Measurements from ENCODE around the gene TOP2A.
"Not testable (repeated sequence)": the region's sequence is repeated elsewhere in the genome, so short reads cannot be mapped to it uniquely, and the experiment has no call there.

Gene TOP2A

DNA sequence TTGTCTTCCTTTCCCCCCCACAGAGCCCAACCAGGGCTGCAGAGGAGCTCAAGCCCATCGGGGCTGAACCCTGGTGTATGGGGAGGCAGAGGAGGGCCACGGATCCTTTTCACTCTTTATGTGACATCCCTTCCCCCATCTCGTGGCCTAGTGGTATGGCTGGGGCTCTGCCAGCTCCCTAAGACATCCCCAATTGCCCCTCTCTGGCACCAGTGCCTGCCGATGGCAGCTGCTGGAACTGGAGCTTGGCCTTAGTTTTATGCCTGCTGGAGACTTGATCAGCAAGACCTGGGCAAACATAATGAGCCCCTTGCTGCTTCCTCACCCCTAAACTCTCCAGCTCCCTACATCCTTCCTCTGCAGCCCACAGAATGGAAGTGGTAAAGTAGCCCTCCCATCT is 8.0 kb upstream of the TOP2A start:
- DNase-seq: no peak

DNA sequence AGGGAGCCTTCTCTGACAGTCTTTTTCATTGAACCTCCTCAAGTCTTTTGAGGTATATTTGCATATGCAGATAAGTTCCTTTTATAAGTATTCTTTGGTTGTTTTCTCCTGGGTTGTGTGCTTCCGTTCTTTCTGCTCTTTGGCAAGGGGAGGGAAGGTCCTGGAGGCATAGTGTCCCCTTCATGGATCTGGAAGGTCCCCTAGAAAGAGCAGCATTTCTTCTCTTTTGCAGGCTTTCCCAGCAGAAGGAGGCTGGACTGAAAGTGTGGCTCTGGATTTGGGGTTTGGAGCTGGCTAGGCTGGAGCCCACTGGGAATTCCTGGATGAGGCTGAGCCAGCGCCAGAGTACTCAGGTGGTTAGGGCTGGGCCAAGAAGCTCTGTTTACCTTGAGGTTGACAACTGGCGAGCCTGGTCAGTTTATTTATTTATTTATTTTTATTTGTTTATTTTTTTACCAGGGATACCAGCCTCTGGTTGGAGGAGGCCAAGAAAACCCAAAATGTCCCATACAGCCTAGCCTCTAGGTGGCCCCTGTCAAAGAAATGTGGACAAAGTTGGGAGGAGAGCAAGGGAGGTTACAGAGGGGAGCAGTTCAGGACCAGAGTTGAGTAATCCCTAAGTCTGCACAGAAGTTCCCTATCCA is 5.4 kb upstream of the TOP2A start:
- no peak for DNase-seq

DNA sequence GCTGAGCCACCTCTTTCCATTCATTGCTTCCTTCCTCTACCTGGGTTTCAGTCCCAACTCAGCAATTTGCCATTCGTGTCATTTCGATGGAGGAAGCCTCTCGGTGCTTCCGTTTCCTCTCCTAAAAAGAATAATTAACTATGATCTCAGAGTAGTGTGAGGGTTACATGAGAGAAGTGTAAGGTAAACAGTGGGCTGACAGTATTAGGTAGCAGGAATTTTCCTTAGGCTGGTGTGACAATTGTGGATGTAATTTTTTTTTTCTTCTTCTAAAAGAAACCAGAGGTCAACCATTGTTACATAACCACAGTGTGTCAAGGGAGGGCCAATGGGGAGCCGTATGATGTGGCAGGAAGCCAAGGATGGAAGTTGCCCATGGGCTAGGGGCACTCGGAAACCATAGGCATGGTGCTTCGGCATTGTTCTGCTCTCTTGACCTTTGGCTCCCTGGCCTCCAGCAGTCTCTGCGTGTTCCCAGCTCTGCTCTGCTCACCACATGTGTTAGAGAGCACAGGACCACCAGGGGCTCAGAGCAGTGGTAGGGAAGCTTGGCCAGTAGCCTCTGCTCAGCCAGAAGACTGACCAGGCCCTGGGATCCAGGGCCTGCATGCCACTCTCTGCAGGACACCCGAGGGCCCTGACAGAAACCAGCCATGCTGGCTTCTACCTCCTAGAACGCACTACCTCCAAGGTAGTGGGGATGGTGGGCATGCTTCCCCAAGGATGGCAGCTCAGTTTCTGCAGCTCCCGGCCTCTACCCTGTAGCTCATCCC is 2.0 kb upstream of the TOP2A start:
- no peak for DNase-seq

DNA sequence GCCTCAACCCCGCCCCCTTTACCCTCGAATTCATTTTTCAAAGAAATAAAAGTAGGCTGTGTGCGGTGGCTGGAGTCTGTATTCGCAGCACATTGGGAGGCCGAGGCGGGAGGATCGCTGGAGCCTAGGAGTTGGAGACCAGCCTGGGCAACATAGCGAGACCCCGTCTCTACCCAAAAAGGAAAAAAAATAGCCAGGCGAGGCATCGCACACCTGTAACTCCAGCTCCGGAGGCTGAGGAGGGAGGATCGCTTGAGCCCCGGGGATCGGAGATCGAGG is 671 bp upstream of the TOP2A start:
- no peak for DNase-seq

DNA sequence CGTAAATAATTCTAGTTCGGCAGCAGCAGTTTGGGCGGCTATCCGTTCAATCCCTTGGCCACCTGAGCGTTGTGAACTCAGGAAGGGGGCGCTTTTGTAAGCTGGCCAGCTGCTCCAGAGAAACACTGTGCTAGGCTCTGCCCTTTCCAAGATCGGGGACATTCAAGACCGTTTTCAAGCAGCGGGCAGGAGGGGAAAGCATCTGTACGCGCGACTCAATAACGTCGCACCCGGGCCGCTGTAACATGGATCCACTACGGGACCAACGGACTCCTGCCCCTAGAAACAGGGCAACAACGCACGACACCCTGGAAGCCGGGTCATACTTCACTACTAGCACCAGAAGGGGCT is 463 bp downstream of the TOP2A start:
- DNase-seq: no peak

DNA sequence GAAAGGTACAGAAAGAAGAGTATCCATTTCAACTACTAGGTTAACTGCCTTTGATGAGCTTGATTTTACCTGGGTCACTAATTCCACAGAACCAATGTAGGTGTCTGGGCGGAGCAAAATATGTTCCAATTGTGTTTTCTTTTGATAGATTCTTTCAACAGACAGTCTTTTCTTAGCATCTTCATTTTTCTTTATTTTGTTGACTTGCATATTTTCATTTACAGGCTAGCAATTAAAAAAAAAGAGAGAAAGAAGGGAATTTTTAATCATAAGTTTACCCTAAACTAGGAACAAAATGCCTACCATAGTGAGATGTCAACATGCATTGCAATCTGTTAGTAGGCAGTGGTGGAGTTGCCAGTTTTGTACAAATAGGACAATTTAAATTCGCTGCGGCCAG is 1.0 kb downstream of the TOP2A start:
- no peak for DNase-seq

DNA sequence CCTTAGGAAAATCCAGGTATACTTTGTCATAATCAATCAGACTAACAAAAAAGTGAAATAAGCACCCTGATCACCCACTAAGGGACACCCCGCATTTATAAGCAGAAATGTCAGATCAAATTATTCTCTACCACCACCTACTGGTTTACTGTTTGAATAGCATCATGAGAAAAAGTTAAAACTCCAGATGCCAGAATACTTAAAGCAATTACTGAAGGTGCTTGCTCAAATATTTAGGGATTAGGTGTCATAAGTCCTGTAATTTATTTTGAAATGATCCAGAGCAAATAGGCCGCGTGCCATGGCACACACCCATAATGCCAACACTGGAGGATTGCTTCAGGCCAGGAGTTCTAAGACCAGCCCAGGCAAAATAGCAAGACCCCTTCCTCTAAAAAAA is 2.3 kb downstream of the TOP2A start:
- DNase-seq: no peak

DNA sequence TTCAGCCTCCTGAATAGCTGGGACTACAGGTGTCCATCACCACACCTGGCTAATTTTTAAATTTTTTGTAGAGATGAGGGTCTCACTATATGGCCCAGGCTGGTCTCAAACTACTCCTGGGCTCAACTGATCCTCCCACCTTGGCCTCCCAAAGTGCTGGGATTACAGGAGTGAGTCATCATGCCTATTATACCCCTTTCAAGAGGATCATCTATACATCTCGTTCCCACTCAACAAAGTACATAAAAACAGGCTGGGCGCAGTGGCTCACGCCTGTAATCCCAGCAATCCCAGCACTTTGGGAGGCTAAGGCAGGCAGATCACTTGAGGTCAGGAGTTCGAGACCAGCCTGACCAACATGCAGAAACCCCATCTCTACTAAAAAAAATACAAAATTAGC is 3.4 kb downstream of the TOP2A start:
- not testable (repeated sequence) for DNase-seq

DNA sequence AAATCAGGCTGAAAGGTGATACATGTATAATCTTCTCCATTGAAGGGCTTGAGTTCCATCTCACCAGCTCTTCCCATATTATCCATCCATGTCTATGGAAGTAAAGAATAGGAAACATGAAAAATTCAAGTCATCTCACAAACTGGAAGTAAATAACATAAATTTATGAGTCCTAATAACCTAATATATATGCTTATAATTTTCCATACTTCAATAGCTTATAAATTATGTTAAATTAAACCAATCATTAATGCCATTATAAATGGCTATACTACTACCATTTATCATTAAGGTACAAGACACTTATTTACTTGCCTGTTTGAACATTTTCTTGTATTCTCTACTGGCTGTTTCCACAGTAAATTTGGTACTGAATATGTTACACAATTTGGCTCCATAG is 4.8 kb downstream of the TOP2A start:
- no peak for DNase-seq

DNA sequence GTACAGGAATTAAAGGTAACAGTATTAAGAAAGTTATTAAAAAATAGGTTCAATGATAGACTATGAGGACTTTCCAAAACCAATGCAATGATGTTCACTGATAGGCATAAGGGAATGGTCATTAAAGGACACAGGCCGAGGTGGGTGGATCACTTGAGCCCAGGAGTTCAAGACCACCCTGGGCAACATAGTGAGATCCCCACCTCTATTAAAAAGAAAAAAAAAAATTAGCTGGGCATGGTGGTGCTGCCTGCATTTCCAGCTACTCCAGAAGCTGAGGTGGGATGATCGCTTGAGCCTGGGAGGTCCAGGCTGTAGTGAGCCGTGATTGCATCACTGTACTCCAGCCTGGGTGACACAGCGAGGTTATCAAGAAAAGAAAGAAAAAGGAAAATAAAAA is 5.9 kb downstream of the TOP2A start:
- no peak for DNase-seq

DNA sequence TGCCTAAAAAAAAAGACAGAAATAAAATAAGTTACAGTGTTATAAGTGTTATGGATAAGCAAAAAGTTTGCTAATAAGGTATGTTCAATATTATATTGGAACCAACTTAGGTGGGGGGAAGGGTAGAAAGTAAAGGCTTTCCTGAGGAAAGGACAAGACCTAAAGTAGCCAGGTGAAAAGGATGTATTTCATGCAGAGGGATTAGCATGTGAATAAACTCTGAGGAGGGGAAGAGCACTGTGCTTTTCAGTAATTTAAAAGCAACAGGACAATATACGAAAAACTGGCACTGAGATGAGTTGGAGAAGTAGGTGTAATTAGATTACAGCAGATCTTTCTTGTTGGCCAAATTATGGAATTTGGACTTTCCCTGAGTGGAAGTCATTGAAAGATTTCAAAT is 7.6 kb downstream of the TOP2A start:
- no peak for DNase-seq

DNA sequence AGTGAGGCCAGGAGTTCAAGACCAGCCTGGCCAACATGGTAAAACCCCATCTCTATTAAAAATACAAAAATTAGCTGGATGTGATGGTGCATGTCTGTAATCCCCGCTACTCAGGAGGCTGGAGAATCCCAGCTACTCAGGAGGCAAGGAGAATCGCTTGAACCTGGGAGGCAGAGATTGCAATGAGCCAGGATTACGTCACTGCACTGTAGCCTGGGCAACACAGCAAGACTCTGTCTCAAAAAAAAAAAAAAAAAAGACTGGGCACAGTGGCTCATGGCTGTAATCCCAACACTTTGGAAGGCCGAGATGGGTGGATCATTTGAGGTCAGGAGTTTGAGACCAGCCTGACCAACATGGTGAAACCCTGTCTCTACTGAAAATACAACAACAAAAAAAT is 8.2 kb downstream of the TOP2A start:
- DNase-seq: not testable (repeated sequence)

DNA sequence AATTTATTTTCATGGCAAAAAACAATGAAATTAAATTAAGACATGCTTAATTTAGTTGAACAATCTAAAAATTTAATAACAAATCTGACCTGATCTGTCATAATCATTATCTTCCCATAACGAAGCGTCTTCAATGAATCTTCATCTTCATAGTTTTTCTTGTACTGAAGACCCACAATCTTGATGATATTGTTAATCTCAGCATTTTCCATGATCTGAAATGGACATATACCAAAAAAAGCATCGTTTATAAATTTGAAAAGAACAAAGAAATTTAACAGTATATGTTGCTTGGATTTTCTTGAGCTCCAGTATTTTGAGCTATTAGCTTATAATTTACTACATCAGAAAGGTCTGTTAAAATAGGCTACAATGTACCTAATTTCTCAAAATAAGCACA is 10.2 kb downstream of the TOP2A start:
- no peak for DNase-seq

DNA sequence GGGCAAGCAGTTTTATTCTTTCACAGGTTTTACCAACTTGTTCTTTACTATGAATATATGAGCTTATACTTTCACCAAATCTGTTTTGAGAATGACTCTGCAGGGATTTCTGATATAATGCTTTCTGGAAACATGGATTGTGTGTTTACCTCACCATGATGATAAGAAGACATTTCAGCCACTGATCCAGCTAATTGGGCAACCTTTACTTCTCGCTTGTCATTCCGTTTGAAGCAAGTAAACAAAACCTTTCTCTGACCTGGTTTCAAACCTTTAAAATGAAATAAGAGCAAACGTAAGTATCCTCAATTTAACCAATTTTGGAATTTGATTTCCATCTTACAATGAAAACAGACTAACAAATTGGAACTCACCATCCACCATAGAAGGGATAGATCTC is 13.7 kb downstream of the TOP2A start:
- DNase-seq: no peak

DNA sequence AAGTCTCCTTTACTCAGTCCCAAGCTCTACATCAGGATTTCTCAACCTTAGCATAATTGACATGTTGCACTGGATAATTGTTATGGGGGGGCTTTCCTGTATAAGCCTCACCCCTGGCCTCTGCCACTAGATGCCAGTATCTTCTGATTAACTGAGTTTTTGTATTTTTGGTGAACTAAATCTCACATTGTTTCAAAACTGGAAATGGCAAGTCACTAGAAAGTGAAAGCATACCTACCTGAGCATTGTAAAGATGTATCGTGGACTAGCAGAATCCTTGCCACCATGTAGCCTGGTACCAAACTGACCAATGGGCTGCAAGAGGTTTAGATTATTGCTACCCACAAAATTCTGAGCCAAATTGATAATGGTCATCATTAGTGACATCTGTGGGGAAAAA is 15.0 kb downstream of the TOP2A start:
- DNase-seq: no peak

DNA sequence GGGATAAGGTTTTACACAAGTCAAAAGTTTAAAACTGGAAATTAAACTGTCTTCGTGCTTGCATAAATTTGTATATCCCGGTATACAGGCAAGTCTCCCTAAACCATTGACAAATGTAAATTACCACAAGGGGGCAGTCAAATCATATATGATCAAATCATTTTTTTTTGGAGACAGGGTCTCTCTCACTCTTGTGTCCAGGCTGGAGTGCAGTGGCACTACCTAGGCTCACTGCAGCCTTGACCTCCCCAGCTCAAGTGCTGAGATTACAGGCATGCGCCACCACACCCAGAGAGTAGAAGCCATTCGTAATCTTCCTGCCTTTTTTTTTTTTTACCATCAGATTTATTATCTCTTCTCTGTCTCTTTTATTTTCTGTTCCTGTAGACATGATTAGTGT is 18.5 kb downstream of the TOP2A start:
- no peak for DNase-seq

DNA sequence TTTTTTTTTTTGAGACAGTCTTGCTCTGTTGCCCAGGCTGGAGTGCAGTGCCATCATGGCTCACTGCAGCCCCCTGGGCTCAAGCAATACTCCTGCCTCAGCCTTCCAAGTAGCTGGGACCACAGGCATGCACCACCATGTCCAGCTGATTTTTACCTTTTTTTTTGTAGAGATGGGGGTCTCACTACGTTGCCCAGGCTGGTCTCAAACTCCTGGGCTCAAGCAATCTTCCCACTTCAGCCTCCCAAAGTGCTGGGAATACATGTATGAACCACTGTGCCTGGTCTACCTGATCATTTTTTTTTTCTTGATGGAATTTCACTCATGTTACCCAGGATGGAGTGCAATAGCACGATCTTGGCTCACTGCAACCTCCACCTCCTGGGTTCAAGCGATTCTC is 31.1 kb downstream of the TOP2A start:
- DNase-seq: not testable (repeated sequence)

DNA sequence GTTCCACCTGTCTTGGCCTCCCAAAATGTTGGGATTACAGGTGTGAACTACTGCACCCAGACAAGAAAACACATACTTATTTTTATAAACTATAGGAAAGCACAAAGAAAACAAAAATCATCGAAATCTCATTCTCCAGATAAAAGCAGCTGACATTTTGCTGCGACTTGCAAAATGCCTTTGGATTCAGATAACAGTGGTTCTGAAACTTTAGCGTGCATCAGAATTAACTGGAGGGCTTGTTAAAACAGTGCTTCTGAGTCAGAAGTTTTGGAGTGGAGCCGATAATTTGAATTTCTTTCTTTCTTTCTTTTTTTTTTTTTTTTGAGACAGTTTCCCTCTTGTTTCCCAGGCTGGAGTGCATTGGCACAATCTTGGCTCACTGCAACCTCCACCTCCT is 35.4 kb downstream of the TOP2A start:
- DNase-seq: no peak

DNA sequence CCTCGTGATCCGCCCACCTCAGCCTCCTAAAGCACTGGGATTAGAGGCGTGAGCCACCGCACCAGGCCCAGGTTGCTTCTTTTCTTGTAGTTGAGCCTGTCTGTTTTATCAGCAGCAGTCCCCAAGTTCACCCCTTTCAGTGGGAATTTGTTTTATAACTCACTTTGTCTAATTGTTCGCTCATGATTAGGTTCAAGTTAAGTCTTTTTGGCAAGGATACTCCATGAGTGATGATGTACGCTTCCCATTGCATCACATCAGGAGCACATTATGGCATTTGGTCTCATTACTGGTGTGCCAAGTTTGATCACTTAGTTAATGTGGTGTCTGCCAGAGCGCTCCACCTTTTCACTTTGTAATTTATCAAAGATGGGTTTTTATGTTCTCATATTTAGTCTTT is 38.7 kb downstream of the TOP2A start:
- no peak for DNase-seq

DNA sequence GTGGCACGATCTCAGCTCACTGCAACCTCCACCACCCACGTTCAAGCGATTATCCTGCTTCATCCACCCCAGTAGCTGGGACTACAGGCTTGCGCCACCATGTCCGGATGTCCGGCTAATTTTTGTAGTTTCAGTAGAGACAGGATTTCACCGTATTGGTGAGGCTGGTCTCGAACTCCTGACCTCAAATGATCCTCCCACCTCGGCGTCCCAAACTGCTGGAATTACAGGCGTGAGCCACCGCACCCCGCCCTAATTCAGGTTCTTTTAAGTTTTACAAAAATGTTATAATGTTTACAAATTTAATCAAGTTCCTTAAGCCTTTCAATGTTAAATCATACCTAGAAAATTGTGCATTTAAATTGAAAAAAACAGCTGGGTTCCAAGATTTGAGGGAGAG is 39.9 kb downstream of the TOP2A start:
- DNase-seq: no peak

DNA sequence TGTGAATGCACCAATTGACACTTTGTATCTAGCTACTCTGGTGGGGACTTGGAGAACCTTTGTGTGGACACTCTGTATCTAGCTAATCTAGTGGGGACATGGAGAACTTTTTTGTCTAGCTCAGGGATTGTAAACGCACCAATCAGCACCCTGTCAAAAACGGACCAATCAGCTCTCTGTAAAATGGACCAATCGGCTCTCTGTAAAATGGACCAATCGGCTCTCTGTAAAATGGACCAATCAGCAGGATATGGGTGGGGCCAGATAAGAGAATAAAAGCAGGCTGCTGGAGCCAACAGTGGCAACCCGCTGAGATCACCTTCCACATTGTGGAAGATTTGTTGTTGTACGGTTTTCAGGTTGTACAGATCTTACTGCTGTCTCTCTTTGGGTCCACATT is 41.2 kb downstream of the TOP2A start:
- DNase-seq: not testable (repeated sequence)

DNA sequence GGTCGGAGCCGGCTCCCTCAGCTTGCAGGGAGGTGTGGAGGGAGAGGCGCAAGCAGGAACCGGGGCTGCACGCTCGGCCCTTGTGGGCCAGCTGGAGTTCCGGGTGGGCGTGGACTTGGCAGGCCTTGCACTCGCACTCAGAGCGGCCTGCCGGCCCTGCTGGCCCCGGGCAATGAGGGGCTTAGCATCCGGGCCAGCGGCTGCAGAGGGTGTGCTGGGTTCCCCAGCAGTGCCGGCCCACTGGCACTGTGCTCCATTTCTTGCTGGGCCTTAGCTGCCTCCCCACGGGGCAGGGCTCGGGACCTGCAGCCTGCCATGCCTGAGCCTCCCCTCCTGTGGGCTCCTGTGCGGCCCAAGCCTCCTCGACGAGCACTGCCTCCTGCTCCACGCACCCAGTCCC is 41.9 kb downstream of the TOP2A start:
- not testable (repeated sequence) for DNase-seq

DNA sequence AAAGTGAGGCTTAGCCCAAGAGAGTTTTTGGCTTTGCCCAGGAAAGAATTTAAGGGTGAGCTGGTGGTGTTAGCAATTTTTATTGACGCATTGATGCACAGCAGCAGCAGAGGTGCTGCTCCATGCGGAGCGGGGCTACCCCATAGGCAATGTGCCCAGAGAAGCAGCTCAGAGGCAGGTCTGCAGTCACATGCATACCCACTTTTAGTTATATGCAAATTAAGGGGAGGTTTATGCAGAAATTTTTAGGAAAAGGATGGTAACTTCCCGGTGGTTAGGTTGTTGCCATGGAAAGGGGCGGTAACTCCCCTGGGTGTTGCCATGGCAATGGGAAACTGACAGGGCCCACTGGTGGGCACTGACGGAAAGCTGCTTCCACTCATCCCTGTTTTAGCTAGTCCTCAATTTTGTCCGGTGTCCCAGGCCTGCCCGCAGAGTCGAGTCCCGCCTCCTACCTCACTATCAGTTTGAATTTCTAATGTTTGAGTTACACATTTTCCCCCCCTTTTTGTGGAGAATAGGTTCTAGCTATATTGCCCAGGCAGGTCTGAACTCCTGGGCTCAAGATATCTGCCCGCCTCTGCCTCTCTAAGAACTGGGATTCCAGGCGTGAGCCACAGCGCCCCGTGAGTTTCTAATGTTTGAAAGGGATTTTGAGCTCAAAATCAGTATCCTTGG is 42.7 kb downstream of the TOP2A start:
- DNase-seq: no peak

DNA sequence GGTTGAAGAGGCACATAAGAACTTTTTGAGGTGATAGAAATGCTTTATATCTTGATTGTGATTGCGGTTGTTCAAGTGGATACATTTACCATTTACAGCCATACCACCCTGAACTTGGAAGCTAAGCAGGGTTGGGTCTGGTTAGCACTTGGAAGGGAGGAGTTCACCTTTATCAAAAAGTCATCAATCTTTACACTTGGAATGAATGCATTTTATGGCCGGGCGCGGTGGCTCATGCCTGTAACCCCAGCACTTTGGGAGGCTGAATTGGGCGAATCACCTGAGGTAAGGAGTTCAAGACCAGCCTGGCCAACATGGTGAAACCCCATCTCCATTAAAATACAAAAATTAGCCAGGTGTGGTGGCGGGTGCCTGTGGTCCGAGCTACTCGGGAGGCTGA is 43.7 kb downstream of the TOP2A start:
- no peak for DNase-seq

DNA sequence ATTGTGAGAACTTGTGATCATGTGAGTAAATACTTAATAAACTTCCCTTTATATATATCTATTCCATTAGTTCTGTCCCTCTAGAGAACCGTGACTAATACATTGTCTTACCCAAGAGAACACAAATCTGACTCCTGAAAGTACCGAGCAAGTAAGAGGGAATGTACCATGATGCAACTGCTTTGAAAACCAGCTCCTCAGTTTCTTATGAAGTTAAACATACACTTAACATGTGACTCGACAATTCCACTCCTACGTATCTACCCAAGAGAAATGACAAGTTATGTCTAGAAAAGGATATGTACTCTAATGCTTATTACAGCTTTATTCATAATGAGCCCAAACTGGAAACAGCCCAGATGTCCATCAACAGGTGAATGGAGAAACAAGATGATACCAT is 44.4 kb downstream of the TOP2A start:
- DNase-seq: no peak
